KOPT-K1 (cell line): ENCODE data around the gene ELMO1.

Experiments used
- H3K27ac ChIP-seq: fragments of 200-600 bp; sonication (generic); 2 replicates; pipeline ENCODE4 v1.5.1; 2016; ENCODE audit warnings: antibody characterized with exemption, mild to moderate bottlenecking, low read depth, low read length; ENCODE audit not compliant: poor library complexity, severe bottlenecking
- H3K36me3 ChIP-seq: fragments of 200-600 bp; sonication (generic); 2 replicates; pipeline ENCODE4 v1.5.1; 2017; ENCODE audit warnings: antibody characterized with exemption, mild to moderate bottlenecking, low read length, moderate library complexity; ENCODE audit not compliant: insufficient read depth
- H3K9me3 ChIP-seq: fragments of 200-600 bp; sonication (generic); 2 replicates; pipeline ENCODE4 v1.5.1; 2017; ENCODE audit warnings: antibody characterized with exemption, low read length, mild to moderate bottlenecking; ENCODE audit not compliant: insufficient read depth, poor library complexity, severe bottlenecking

ELMO1 gene

GRCh38 chr7:37045681-37046179, 402.9 kb downstream of the ELMO1 start:
- no peaks in the 10 kb centered on the region for H3K9me3 ChIP-seq
- H3K27ac ChIP-seq, result no peak overlapping the region
- H3K36me3 ChIP-seq, result peaks cover under 1% of the 10 kb centered on the region; the same call in 1 of the 2 replicates

- H3K36me3 ChIP-seq, result peaks cover 23% of the 10 kb centered on the region; the same call in 1 of the 2 replicates
- peaks cover 14% of the 10 kb centered on the region for H3K9me3 ChIP-seq
- no peak overlapping the region for H3K27ac ChIP-seq
Observed at GRCh38 chr7:37041461-37041860, 407.2 kb downstream of the ELMO1 start.

- Histone ChIP-seq H3K36me3 (peaks cover 23% of the 10 kb centered on the region; the same call in 1 of the 2 replicates), H3K9me3 (peaks cover 14% of the 10 kb centered on the region), H3K27ac (no peak overlapping the region)
Observed at GRCh38 chr7:37040330-37040729, 408.3 kb downstream of the ELMO1 start.

GRCh38 chr7:37039131-37039749, 409.4 kb downstream of the ELMO1 start:
- Histone ChIP-seq H3K36me3 (peaks cover 23% of the 10 kb centered on the region; the same call in 1 of the 2 replicates), H3K27ac (no peak overlapping the region), H3K9me3 (peaks cover 14% of the 10 kb centered on the region)

GRCh38 chr7:37038706-37039105, 410.0 kb downstream of the ELMO1 start:
- Histone ChIP-seq H3K36me3 (peaks cover 24% of the 10 kb centered on the region; the same call in 1 of the 2 replicates), H3K9me3 (peaks cover 14% of the 10 kb centered on the region), H3K27ac (no peak overlapping the region)

GRCh38 chr7:37037286-37037685, 411.4 kb downstream of the ELMO1 start:
- Histone ChIP-seq H3K27ac (no peak overlapping the region), H3K36me3 (peaks cover 37% of the 10 kb centered on the region), H3K9me3 (peaks cover 14% of the 10 kb centered on the region)

- Histone ChIP-seq H3K9me3 (peaks cover 14% of the 10 kb centered on the region), H3K36me3 (peaks cover 44% of the 10 kb centered on the region), H3K27ac (no peak overlapping the region)
Observed at GRCh38 chr7:37035631-37036030, 413.0 kb downstream of the ELMO1 start.

- Histone ChIP-seq H3K36me3 (peaks cover 25% of the 10 kb centered on the region), H3K9me3 (no peaks in the 10 kb centered on the region), H3K27ac (no peak overlapping the region)
Observed at GRCh38 chr7:37033141-37033540, 415.5 kb downstream of the ELMO1 start.

- Histone ChIP-seq H3K36me3 (peaks cover 22% of the 10 kb centered on the region), H3K27ac (no peak overlapping the region), H3K9me3 (no peaks in the 10 kb centered on the region)
Observed at GRCh38 chr7:37032258-37032601, 416.4 kb downstream of the ELMO1 start.

- peaks cover 22% of the 10 kb centered on the region for H3K36me3 ChIP-seq
- no peak overlapping the region for H3K27ac ChIP-seq
- no peaks in the 10 kb centered on the region for H3K9me3 ChIP-seq
Observed at GRCh38 chr7:37031571-37032257, 416.9 kb downstream of the ELMO1 start.

GRCh38 chr7:37028909-37029440, 419.7 kb downstream of the ELMO1 start:
- H3K36me3 ChIP-seq, result peaks cover 32% of the 10 kb centered on the region
- H3K27ac ChIP-seq, result no peak overlapping the region
- H3K9me3 ChIP-seq, result no peaks in the 10 kb centered on the region

- no peaks in the 10 kb centered on the region for H3K9me3 ChIP-seq
- no peak overlapping the region for H3K27ac ChIP-seq
- H3K36me3 ChIP-seq, result peaks cover 28% of the 10 kb centered on the region
Observed at GRCh38 chr7:37027557-37028341, 420.9 kb downstream of the ELMO1 start.

- Histone ChIP-seq H3K9me3 (no peaks in the 10 kb centered on the region), H3K27ac (no peak overlapping the region), H3K36me3 (peaks cover 21% of the 10 kb centered on the region)
Observed at GRCh38 chr7:37027104-37027503, 421.6 kb downstream of the ELMO1 start.

GRCh38 chr7:37018954-37019353, 429.7 kb downstream of the ELMO1 start:
- peaks cover 16% of the 10 kb centered on the region for H3K36me3 ChIP-seq
- no peaks in the 10 kb centered on the region for H3K9me3 ChIP-seq
- no peak overlapping the region for H3K27ac ChIP-seq
